Breast epithelium (tissue), 4 donors: Measurements from ENCODE around the gene FHIT. TPM values are rescaled to one million over a fixed set of nuclear protein-coding genes. Genes with fewer than 3 reads are reported as not detected.

Experiments used
- DNase-seq, 2 donors: peaks; one replicate each; pipeline ENCODE4 v3.0.0-alpha.2; 2019; ENCODE audit warnings: low spot score in 2 of 2
- H3K27ac ChIP-seq, 2 donors: fragments of 200-600 bp; sonication (generic) in 1 of 2; one replicate each; pipeline ENCODE4 v1.5.1; 2016 to 2019; ENCODE audit warnings: mild to moderate bottlenecking in 1 of 2
- H3K27me3 ChIP-seq, 2 donors: fragments of 200-600 bp; sonication (generic) in 1 of 2; one replicate each; pipeline versions ENCODE4 v1.5.1 to v1.6.0; 2017 to 2019; ENCODE audit warnings: control low read depth in 1 of 2, mild to moderate bottlenecking in 1 of 2
- H3K36me3 ChIP-seq: fragments of 200-600 bp; one replicate; pipeline ENCODE4 v1.5.1; 2019
- H3K4me1 ChIP-seq, 2 donors: fragments of 200-600 bp; sonication (generic); one replicate each; pipeline ENCODE4 v1.5.1; 2016 to 2019; ENCODE audit warnings: control low read depth in 1 of 2
- H3K4me3 ChIP-seq, 3 donors: fragments of 200-600 bp; sonication (generic); 1 replicate in 2 of 3; 2 replicates in 1 of 3; pipeline ENCODE4 v1.5.1; 2016 to 2019; ENCODE audit warnings: mild to moderate bottlenecking in 3 of 3, moderate library complexity in 2 of 3
- H3K9me3 ChIP-seq, 2 donors: fragments of 200-600 bp; sonication (generic) in 1 of 2; one replicate each; pipeline ENCODE4 v1.5.1; 2016 to 2019; ENCODE audit warnings: control low read depth in 1 of 2
- CTCF ChIP-seq, 3 donors: fragments of 450-650 bp; IDR thresholded peaks; one replicate each; pipeline ENCODE4 v1.5.1; 2016 to 2017; ENCODE audit warnings: antibody characterized with exemption in 3 of 3, mild to moderate bottlenecking in 3 of 3, moderate library complexity in 3 of 3
- POLR2A ChIP-seq: fragments of 450-650 bp; IDR thresholded peaks from one replicate; pipeline ENCODE4 v1.6.1; 2016; ENCODE audit warnings: antibody characterized with exemption, mild to moderate bottlenecking, moderate library complexity
- POLR2AphosphoS5 ChIP-seq, 3 donors: sonication (generic); formaldehyde crosslinking; IDR thresholded peaks; one replicate each; pipeline ENCODE4 v1.6.1; 2017; ENCODE audit warnings: antibody characterized with exemption in 3 of 3
- intact Hi-C: fragments of 100-400 bp; cut with DNase I; formaldehyde crosslinking; loops from one replicate; pipeline ENCODE4 v1.15.1; 2023; ENCODE audit warnings: low total_unique reads
- total RNA-seq, 3 donors: library from RNA; depleted of rRNA; stranded (reverse); fragments of >200 nt; gene quantifications; one replicate each; pipeline ENCODE4 v1.1.0, GENCODE V29; 2016

Gene FHIT
- total RNA-seq, 3 donors from 2014 or later, result 9.0 to 19.2 (median 17.7) TPM

- TF ChIP-seq CTCF (IDR thresholded peaks at IDR 0.05), result no peak
- no peak for TF ChIP-seq POLR2A
- no peak for TF ChIP-seq POLR2AphosphoS5 (IDR thresholded peaks at IDR 0.05)
- no peak overlapping the region for H3K27ac ChIP-seq
- intact Hi-C loops, result no loop called here
- H3K27me3 ChIP-seq, result no peaks in the 10 kb centered on the region
- no peak for DNase-seq
- H3K36me3 ChIP-seq, result no peaks in the 10 kb centered on the region
- H3K4me3 ChIP-seq, result no peak overlapping the region
- no peaks in the 10 kb centered on the region for H3K9me3 ChIP-seq
- H3K4me1 ChIP-seq, result no peaks in the 10 kb centered on the region
Observed at GRCh38 chr3:59899061-59899460, 1352.2 kb downstream of the FHIT start.

GRCh38 chr3:59895972-59896371 lies 1355.3 kb downstream of the FHIT start:
- Histone ChIP-seq H3K27me3 (no peaks in the 10 kb centered on the region), H3K27ac (no peak overlapping the region), H3K36me3 (no peaks in the 10 kb centered on the region), H3K4me3 (no peak overlapping the region), H3K4me1 (no peaks in the 10 kb centered on the region), H3K9me3 (no peaks in the 10 kb centered on the region)
- no peak for TF ChIP-seq POLR2AphosphoS5 (IDR thresholded peaks at IDR 0.05)
- no peak for TF ChIP-seq CTCF (IDR thresholded peaks at IDR 0.05)
- no peak for TF ChIP-seq POLR2A
- no peak for DNase-seq
- intact Hi-C loops, result no loop called here

- no peaks in the 10 kb centered on the region for H3K36me3 ChIP-seq
- intact Hi-C loops, result no loop called here
- no peak for TF ChIP-seq CTCF (IDR thresholded peaks at IDR 0.05)
- no peak for TF ChIP-seq POLR2AphosphoS5 (IDR thresholded peaks at IDR 0.05)
- no peak for TF ChIP-seq POLR2A
- H3K9me3 ChIP-seq, result no peaks in the 10 kb centered on the region
- no peak overlapping the region for H3K4me3 ChIP-seq
- H3K27ac ChIP-seq, result no peak overlapping the region
- H3K4me1 ChIP-seq, result no peaks in the 10 kb centered on the region
- no peaks in the 10 kb centered on the region for H3K27me3 ChIP-seq
- no peak for DNase-seq
Observed at GRCh38 chr3:59894425-59895121, 1356.7 kb downstream of the FHIT start.

GRCh38 chr3:59890639-59891038 lies 1360.6 kb downstream of the FHIT start:
- H3K27me3 ChIP-seq, result no peaks in the 10 kb centered on the region
- no peak overlapping the region for H3K4me3 ChIP-seq
- no peaks in the 10 kb centered on the region for H3K9me3 ChIP-seq
- DNase-seq, result no peak
- H3K27ac ChIP-seq, result no peak overlapping the region
- no peak for TF ChIP-seq POLR2A
- no peak for TF ChIP-seq CTCF (IDR thresholded peaks at IDR 0.05)
- no peak for TF ChIP-seq POLR2AphosphoS5 (IDR thresholded peaks at IDR 0.05)
- no peaks in the 10 kb centered on the region for H3K4me1 ChIP-seq
- intact Hi-C loops, result loop anchor here (2.0 kb wide), 1 partner anchor 36 kb away; no protein-coding TSS in a partner anchor
- H3K36me3 ChIP-seq, result no peaks in the 10 kb centered on the region

GRCh38 chr3:59886790-59887189 lies 1364.5 kb downstream of the FHIT start:
- no peaks in the 10 kb centered on the region for H3K36me3 ChIP-seq
- intact Hi-C loops, result no loop called here
- no peaks in the 10 kb centered on the region for H3K4me1 ChIP-seq
- no peaks in the 10 kb centered on the region for H3K27me3 ChIP-seq
- no peak overlapping the region for H3K27ac ChIP-seq
- no peak overlapping the region for H3K4me3 ChIP-seq
- H3K9me3 ChIP-seq, result no peaks in the 10 kb centered on the region
- TF ChIP-seq POLR2A (no peak), POLR2AphosphoS5 (IDR thresholded peaks at IDR 0.05) (no peak), CTCF (IDR thresholded peaks at IDR 0.05) (no peak)
- DNase-seq, result no peak
